Measurements from ENCODE around the gene PCMTD2.

Gene PCMTD2

DNA sequence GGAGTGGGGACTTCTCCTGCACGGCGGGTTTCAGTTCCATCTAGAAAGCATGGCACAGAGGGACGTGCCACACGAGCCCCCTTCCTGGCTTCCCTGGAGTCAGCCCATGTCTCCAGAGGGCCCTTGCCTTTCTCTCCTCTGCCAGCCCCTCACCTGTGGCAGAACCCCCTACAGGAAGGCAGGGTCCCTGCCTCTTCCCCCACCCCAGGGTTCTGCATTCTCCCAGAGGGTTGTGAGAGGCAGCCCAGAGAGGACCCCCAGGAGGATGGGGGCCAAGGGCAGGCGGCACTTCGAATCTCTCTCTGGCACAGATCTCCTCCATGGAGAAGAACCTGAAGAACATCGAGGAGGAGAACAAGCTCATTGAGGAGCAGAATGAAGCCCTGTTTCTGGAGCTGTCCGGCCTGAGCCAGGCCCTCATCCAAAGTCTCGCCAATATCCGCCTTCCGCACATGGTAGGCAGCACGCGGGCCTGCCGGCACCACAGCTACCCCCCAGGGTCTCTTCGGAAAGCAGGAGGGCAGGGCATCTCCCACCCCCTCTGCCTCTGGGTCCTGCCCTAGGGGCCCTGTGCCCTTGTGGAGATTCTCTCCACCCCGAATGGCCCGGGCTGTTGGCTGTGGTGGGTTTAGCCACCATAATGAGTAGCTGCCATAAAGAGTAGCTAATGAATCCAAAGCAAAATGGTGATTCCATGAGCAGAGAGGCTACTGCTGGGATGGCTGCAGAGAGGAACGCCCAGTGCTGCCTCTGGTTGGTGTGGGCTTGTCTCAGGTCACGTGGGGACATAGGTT lies 15.9 kb upstream of the PCMTD2 start:
- DNase-seq = no peak

- no peak for DNase-seq
Observed at GRCh38 chr20:64240243-64241015, 15.1 kb upstream of the PCMTD2 start.

DNA sequence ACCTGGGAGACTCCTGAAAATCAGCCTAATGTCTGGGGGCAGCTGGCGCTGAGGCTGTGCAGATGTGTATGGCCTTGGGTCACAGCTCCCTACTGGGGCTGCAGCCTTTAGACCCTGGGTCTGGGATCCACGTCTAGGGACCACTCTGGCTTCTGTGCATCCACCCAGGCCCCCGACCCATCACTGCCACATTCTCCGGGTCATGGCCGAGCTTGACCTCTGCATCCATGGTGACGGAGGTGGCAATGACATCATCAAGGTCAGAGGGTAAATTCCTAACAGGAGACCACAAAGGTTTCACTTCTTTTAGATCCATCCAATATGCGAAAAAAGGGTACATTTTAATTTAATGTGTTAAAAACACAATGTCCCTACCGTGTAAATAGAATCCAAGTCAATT lies 14.5 kb upstream of the PCMTD2 start:
- DNase-seq = no peak

DNA sequence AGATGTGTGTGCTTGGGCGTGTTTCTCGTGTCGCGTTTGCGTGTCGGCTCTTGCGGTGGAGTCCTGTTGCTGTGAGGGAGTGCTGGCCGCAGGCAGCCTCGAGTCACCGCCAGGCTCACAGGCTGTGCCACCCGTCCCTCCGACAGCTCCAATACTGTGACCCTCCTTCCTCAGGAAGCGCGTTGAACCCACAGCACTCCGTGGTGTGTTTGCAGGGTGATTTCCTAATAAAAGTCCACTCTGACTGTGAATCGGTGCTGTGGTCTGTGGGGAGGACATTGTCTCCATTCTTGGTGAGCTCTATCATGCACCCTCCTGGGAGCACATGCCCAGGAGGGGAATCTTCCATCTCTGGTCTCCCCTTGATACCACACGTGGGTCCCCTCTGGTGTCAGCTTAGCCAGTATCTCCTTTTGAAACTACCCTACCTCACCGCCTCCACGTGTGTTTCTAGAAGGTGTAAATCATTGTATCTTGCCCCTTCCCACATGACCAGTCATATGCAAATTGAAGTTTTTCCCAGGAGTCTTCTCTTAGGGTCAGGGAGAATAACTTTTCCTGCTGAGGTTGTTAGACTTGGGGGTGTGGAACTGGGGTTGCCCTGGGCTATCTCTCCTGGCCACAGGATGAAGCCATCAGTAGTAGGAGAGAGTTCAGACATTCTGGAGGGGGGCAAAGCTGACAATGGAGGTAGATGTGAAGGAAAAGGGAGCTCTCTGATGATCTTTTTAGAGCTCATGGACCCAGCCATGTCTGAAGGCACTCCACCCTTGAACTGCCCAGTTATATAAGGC lies 13.3 kb upstream of the PCMTD2 start:
- DNase-seq = no peak

DNA sequence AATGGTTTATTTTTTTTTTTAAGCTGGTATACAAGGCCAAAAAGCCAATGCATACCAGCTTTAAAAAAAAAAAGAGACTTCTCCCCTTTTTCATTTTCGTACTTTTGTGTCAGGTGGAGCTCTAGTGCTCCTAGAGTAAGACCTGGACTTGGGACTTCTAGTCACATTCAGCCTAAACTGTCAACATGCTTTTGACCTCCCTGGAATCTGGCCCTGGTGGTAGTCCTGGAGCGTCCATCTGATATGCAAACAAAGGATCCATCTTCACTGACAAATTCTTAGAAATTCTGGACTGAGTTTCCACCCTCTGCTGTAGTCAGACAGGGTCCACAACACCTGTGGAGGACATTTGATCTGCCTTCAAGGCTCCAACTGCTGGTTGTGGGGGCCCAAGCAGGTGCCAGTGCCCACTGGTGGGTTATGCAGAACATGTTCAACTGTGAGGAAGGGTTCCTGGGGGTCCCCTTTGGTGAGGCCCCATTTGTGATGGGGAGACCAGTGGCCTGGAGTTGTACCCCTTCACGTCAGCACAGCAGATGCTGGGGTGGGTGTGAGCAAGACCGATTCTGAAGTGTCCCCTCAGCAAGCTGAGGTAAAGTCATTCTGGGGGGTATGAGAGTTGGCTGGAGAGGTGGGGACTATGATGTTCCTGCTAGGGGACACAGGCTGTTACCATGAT lies 12.6 kb upstream of the PCMTD2 start:
- no peak for DNase-seq

DNA sequence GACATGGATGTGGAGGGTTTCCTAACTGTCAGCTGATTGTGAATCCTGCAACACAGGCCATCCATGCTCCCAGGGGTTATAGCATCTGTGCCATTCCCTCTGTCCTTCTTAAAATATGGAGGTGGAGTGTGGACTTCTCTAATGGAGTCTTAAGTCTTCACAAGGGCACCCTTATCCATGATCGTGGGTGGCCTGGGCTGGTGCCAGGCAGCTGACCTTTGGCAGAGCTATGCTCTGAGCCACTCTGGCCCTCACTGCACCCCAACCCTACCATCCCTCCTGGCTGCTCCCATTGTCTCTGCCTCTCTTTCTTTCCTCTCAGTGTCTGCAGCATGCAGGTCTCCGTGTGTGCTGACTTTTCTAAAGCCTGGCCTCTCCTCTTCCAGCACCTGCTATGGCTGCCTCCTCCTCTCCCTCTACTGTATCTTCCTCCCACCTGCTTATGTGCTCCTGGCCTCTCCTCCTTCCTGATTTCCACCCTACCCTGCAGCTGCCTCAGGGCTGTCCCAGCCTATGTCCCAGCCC lies 11.2 kb upstream of the PCMTD2 start:
- DNase-seq = no peak

- DNase-seq = no peak
Observed at GRCh38 chr20:64244870-64245603, 10.5 kb upstream of the PCMTD2 start.

DNA sequence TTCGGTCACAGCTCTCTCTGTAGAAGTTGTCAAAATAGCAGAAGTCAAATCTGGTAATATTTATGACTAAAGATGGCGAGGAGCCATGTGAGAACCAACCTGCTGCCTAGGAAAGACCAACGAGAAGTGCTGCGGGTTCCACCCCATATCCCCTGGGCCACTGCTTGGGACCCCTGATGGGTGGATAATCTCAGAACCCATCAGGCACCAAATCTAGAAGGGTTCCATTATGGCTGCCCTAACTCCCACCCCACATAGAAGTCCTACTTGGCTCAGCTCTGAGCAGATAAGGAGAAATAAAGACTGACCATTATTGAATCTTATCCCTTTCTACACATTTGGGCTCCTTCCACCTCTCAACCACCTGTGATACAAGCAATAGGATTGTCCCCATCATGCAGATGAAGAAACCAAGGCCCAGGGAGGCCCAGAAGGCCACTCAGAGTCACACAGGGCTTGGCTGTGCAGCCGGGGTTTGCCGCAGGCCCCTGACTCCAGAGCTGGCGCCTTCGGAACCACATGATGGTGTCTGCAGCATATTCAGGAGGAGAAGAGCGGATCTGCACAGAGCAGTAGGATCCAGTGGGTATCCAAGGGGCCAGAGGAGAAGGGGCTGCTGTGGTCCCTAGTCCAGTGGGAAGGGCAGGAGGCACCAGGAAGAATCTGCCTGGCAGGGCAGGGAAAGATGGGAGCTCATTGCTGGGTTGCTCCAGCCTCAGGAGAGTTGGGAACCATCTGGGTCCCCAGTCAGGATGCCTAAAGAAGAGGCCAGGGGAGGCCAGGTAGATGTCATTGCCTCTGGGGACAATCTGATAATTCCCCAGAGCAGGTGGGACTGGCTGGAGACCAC lies 9.6 kb upstream of the PCMTD2 start:
- DNase-seq = no peak

DNA sequence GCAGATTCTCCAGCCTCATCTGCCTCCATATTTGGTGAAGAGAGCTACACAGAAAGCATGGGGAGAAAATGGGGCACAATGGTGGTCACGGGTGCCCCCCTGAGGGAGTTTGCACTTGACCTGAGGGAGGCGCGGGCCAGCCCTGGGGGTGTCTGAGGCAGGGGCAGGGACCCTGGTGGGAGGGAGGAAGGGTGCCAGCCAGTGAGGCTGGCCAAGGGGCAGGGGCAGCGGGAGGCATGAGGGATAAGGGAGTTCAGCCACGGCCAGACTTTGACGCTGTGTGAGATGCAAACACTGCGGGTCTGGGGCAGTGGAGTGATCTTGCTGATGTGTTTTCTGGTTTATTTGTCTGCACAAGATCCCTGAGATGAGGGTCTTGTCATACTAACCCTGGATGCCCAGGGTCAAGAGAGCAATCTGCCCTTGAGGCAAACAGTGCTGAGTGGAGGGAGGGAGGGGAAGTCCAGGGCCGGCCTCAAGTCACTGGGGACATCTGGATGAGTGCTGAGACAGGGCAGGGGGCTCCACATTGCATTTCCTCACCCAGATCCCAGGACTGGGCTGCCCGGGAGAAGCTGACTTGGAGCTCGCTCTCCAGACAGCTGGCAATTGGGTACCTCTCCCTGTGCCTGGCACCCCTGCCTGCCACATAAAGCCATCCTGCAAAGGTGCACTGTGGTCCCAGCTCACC lies 8.8 kb upstream of the PCMTD2 start:
- DNase-seq = no peak

DNA sequence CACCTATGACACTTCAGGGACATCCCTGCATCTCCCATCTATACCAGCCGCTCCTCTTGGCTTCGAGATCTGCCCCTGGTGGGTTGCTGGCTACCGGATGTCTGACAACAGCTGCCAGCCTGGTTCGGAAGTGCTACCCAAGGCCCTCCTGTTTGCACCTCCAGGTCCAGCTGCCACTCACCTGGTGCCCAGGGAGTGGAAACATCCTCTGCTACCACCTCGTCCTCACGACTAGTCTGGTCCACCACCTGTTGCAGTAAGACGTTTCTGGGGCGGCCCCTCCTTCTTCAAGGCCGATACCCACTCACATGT lies 8.3 kb upstream of the PCMTD2 start:
- DNase-seq = no peak

DNA sequence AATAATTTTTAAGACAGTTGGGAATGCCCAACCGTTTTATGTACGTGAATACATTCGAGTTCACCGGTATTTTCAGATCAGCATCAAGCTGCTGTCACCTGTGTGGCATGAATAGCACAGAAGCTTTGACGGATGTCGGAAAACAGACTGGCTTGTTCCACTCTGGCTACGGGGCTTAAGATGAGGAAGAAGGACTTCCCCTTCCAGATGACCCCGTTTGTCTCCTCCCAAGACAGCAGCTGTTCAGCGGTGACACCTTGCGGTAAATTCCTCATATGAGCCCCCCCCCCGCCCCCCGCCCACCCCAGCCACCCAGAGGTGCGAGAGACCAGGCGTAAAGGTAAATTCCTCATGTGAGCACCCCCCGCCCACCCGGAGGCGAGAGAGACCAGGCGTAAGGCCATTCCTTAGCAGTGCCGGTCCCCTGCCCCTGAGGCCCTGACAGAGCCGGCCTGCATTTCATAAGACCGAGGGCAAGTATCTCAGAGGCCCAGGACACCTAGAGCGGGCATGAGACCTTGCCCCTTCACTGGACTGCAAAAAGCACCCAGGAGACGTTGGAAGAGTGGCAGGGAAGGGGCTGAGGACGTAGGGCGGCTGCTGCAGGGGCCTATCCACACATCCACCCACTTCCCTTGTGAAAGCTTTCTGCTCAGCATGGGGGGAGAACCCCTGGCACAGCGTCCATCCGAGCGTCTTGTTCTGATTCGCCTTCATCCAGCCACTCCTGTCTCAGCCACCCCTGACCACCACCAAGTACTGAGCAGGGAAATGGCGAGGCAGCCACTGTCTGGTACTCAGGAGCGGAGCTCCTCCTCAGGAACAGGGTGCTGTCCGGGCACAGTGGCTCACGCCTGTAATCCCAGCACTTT lies 7.3 kb upstream of the PCMTD2 start:
- no peak for DNase-seq

DNA sequence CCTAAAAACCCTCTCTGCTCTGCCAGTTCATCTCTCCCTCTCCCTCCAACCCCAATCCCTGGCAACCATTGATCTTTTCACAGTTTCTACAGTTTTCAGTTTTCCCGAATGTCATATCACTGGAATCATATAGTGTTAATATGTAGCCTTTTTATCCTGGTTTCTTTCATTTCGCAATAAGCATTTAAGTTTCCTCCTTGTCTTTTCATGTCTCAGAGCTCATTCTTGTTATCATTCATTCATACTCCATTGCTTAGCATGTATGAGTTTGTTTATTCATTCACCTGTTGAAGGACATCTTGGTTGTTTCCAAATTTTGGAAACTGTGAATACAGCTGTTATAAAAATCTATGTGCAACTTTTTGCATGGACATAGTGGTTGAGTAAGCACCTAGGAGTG lies 5.5 kb upstream of the PCMTD2 start:
- no peak for DNase-seq

GRCh38 chr20:64253000-64253383 lies 2.6 kb upstream of the PCMTD2 start:
- DNase-seq = no peak

- no peak for DNase-seq
Observed at GRCh38 chr20:64253443-64253842, 2.1 kb upstream of the PCMTD2 start.

GRCh38 chr20:64254156-64254555 lies 1.4 kb upstream of the PCMTD2 start:
- no peak for DNase-seq

DNA sequence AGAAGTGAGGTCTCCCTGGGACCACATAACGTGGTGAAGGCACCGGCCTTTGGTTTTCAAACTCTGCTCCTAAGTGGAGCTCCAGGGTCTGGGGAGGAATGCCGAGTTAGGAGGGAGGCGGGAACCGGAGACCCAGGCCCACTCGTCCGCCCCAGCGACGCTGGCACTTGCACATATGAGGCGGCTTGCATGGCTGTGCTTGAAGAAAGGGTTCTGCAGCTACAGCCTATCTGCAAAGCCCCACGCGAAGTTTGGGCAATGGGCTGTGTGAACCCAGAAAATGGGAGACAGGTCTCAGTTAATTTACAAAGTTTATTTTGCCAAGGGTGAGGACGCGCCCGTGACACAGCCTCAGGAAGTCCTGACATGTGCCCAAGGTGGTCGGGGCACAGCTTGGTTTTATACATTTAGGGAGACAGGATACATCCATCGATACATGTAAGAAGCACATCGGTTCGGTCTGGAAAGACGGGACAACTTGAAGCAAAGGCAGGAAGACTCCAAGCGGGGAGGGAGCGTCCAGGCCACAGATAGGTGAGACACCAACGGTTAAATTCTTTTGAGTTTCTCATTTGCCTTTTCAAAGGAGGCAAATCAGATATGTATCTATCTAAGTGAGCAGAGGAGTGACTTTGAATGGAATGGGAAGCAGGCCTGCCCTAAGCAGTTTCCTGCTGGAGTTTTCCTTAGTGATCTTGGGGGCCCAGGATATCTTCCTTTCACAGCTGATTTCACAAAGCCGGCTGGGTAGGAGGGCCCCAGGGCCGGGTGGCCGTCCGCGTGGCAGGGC lies 782 bp upstream of the PCMTD2 start:
- DNase-seq = no peak

DNA sequence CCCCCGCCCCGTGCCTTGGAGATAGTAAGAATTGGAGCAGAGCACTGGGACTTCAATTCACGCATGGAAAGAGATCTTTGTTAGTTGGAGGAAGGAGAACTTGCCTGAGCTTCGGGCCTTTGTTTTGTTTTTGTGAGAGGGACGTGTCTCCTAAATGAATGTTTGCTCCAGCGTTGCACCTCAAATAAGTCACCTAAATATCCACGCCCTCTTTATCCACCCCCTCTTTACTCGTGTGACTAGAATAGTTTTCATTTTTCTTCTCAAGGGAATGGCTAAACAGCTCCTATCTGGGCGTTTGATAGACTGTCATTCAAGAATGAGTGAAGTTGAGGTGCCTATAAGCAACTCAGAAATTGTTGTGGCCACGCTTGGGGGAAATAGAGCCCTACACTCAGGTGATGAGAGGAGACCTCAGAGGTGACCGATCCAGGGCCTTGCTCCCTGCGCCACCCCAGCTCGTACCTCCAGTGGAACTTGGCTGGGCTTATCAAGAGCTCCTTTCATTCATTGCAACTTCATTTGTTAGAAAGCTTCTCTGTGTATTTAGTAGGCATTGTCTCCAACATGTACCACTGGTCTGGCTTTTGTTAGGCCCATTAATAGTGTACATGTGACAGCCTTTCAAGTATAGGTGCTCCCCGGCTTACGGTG lies 861 bp downstream of the PCMTD2 start:
- no peak for DNase-seq

DNA sequence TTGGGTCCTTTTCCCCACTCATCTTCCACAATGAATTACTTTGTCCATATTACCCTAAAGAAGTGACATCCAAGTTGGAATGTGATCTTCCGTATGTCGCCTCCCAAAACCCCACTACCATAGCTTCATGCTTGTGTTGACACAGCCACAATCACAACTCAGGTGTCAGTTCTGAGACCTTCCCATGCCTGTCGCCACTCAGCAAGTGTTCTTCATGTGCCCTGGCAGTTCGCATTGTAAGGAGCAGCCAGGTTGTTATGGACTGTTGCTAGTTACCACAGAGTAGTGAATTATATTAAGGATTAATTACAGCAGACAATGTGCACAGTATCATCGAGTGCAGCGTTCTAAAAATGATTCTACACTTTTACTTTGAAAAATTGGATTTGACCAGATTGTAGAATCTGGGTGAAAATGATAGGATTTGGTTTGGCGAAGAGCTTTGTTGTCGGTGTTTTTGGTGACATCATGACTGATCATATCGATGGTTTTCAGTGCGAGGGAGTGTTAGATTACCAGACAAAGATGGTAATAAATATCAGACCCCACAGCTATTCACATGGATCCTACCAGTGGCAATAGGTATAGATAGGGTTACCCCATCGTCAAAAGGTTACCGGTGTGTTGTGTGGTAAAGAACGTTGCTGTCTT lies 1.7 kb downstream of the PCMTD2 start:
- DNase-seq = no peak

Data from NCI-H1105 (cell line).